HG03378 (cell line): ENCODE results near the gene UNC45B.
"Not testable (repeated sequence)": the region's sequence is repeated elsewhere in the genome, so short reads cannot be mapped to it uniquely, and the experiment has no call there.

ENCODE experiments used
- ATAC-seq: cut with Tn5 transposase; IDR thresholded peaks from one replicate; pipeline ENCODE4 v1.9.1; 2021; ENCODE audit warnings: mild to moderate bottlenecking, moderate library complexity; ENCODE audit not compliant: unreplicated experiment

The UNC45B gene

DNA sequence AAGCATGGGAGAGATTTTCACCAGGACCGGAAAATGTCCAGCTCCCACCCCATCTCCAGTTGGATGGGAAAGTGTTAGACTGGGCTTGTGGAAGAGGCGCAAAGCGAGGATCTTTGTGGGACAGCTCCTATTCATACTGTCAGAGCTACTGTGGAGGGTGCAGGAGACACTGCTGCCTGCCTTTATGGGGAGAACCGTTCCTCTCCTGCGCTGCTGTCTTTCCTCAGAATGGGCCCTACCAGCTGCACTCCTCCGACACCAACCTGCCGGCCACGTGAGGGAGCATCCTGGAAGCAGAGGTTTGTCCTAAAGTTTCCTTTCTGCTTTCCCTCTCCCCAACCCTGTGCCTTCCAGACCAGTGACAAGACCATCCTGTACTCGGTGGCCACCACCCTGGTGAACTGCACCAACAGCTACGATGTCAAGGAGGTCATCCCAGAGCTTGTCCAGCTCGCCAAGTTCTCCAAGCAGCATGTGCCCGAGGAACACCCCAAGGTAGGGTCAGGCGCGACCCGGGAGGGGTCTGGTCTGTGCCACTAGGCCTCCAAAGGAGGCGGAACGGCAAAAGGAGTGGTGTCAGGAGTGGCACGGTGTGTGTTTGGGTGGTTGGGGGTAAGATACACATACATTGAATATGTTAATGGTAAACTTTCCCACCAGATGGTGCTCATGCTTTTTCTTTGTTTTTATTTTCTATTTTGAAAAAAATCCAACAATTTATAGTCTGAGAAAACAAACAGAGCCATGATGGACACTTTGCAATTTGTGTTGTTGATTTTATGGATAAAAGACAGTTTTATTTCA, 23.6 kb downstream of the UNC45B start:
- no peak for ATAC-seq

DNA sequence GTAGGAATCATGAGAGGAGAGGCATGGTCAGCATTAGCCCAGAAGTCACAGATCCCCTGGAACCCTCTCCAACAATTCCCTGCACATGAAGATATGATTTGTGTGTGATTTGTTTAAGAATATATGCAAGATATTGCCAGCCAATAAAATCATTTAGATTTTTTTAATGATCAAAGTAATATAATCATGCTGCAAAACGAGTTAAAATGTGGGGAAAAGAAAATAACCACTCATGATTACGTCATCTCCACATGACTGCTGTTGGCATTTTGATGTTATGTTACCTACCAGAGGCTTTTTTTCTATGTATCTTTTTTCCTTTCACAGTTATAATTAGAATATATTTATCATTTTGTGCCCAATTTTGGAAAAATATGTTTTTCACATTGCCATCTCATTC, 24.2 kb downstream of the UNC45B start:
- ATAC-seq: no peak

DNA sequence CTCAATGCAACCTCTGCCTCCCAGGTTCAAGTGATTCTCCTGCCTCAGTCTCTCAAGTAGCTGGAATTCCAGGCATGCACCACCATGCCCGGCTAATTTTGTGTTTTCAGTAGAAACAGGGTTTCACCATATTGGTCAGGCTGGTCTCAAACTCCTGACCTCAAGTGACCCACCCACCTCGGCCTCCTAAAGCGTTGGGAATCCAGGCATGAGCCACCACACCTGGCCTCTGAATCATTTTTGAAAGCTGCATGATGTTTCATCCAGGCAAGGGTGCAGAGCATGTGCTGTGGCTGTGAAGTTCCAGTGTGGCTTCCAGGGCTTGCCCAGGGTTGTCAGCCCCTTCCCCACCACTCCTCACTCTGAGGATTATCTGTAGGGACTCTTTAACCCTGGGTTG, 24.7 kb downstream of the UNC45B start:
- ATAC-seq: not testable (repeated sequence)

- no peak for ATAC-seq
Measured at GRCh38 chr17:35174835-35175334, 27.3 kb downstream of the UNC45B start.

DNA sequence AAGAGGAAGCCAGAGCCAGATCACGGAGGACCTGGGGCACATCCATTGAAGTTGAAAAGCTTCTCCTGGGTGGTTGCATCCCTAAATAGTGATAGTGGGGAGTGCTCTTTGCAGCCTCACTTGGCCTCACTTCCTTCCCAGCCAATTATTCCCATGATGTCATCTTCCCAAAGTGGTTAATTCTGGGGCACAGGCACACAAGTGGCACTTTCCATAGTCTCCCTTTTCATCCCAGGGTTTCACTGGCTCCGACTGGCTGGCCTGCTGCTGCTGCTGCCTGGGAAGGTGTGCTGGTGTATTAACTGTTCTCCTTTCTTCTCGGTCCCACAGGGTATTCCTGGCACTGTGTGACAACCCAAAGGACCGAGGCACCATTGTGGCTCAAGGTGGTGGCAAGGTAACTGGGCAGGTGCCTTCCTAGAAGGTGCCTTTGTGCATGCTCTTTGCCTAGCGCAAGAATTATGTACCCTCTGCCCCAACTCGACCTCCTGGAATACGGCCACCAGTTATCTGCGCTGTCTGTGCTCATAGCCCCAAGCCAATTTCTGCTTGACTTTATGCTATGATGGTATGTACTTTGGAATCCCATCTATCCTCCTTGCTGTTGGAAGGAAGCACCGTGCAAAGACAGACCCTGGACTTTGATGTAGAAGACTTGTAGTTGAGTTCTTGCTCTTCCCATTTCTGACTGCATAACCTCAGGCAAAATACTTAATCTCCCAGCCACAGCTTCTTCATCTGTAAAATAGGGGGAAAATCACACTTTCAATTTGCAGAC, 28.2 kb downstream of the UNC45B start:
- no peak for ATAC-seq

DNA sequence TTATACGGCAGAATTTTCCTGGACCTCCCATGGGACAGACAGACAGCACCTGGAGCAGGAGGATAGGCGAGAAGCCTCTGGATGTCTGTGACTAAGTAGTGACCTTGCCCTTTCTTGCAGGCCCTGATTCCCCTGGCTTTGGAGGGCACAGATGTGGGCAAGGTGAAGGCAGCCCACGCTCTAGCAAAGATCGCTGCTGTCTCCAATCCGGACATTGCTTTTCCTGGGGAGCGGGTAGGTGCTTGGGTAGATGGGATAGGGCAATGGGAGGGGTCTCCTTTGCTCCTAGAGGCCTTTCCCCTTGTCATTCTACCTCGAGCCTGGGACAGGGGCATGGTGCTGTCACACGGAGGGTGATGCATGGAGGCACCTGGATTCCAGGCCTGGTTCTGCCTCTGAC, 29.3 kb downstream of the UNC45B start:
- ATAC-seq: no peak

- not testable (repeated sequence) for ATAC-seq
Measured at GRCh38 chr17:35179379-35179778, 31.8 kb downstream of the UNC45B start.

- no peak for ATAC-seq
Measured at GRCh38 chr17:35183332-35183731, 35.7 kb downstream of the UNC45B start.

GRCh38 chr17:35184274-35184673, 36.7 kb downstream of the UNC45B start:
- no peak for ATAC-seq

- ATAC-seq: no peak
Measured at GRCh38 chr17:35185849-35186248, 38.2 kb downstream of the UNC45B start.

DNA sequence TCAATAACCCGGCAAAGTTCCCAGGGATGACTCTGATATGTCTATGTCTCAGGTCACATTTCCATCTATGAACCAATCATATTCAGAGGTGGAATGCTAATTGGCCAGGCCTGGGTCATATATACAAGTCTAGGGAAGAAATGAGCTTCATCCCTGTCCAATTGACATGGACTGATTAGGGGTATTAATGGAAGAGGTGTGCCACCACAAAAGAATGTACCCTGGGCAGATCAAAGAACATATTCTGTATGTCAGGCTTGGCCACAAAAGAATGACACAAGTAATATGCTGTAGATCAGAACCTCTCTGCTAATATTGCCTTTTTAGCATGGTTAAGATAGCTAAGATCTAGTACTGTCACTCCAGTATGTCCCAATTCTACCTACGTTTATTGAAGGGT, 39.9 kb downstream of the UNC45B start:
- no peak for ATAC-seq

DNA sequence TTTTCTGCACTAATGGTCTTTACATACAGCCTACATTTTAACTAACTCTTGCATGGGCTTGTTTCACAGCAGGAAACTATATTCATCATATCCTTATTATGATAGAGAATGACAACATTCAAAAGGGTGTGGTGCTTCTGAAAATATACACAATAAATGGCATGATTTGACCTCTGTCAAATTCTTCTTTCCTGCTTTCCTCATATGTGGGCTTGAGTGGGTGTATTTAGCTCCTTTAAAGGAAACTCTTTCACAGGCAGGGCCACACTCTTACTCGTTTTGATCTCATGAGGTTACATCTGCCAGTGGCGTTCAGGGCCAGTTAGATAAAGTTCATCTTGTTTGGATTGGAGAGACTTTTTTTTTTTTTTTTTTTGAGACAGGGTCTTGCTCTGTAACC, 40.5 kb downstream of the UNC45B start:
- no peak for ATAC-seq

DNA sequence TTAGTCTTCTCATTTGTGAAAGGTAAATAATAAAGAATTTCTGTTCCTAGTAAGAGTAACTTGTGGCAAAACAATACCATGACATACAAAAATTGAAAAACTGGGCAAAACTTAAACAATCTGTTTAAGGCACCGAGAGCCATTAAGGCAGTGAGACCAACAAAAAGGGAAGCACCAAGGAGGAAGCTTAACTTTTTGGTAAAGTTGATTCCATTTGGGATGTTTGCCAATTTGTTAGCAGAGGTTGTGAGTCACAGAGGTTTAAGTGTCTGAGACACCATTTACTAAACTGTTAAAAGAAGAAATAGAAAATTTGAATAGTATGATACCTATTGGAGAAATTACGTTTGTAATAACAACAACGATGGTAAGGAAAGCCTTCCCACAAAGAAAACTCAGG, 41.7 kb downstream of the UNC45B start:
- no peak for ATAC-seq

- ATAC-seq: no peak
Measured at GRCh38 chr17:35191001-35191695, 43.5 kb downstream of the UNC45B start.

DNA sequence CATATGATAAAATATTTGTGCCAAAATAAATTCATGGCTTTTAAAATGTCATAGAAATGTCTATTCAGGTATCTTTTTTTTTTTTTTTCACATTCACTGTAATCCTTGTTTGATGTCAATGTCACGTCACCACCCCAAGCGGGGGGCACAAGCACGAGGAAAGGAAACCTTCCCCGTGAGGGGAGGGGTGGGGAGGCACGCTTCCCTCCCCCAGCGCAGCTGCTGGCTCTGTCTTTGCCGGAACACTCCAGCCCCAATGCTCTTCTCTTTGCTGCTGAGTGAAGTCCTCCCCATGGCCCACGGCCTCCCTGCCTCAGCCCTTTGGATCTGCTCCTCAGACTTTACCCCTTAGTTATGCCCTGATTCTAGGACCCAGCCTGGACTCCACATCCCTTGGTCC, 45.1 kb downstream of the UNC45B start:
- no peak for ATAC-seq

- ATAC-seq: not testable (repeated sequence)
Measured at GRCh38 chr17:35194001-35194400, 46.4 kb downstream of the UNC45B start, which contains the start of gene SLC35G3. TSS of gene SLC35G3 (minus strand) at chr17:35194393. CDS start at chr17:35194307, 86 bp downstream.

- not testable (repeated sequence) for ATAC-seq
Measured at GRCh38 chr17:35195062-35195461, 47.4 kb downstream of the UNC45B start.

DNA sequence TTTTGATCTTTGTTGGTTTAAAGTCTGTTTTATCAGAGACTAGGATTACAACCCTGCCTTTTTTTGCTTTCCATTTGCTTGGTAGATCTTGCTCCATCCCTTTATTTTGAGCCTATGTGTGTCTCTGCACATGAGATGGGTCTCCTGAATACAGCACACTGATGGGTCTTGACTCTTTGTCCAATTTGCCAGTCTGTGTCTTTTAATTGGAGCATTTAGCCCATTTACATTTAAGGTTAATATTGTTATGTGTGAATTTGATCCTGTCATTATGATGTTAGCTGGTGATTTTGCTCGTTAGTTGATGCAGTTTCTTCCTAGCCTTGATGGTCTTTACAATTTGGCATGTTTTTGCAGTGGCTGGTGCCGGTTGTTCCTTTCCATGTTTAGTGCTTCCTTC, 55.0 kb downstream of the UNC45B start:
- not testable (repeated sequence) for ATAC-seq

DNA sequence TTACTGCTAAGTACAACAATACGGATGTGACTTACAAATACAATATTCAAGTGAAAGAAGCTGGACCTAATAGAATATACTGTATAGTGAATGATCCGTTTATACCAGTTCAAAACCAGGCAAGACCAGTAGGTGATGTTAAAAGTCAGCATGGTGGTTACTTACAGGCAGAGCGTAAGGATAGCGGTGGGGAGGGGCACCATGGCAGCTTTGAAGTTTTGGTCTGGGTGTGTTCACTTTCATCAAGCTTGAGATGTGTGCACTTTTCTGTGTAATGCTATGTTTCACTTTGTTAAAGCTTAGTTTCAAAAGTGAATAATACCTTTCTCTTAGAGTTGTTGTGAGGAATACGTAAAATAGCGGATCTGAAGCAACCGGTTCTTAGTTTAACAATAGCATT, 63.1 kb downstream of the UNC45B start:
- ATAC-seq: no peak

GRCh38 chr17:35212668-35213067, 65.1 kb downstream of the UNC45B start:
- ATAC-seq: no peak

- no peak for ATAC-seq
Measured at GRCh38 chr17:35213412-35213940, 65.9 kb downstream of the UNC45B start.
